LNCaP clone FGC (cell line): ENCODE data around the gene PRKAG1.

ENCODE experiments used
- DNase-seq: peaks from one replicate; pipeline ENCODE4 v3.0.0-alpha.2; 2011; ENCODE audit warnings: low read depth
- H3K4me3 ChIP-seq: 2 replicates; pipeline ENCODE4 v1.5.1; 2011; ENCODE audit warnings: mild to moderate bottlenecking, low read depth, low read length, control low read depth
- TF ChIP-seq, protein P1 (sequence below): IDR thresholded peaks from 2 replicates; pipeline ENCODE4 v1.5.1; 2012; ENCODE audit warnings: mild to moderate bottlenecking; ENCODE audit not compliant: control insufficient read depth, insufficient read depth; ENCODE audit errors: extremely low read depth

PRKAG1 gene

GRCh38 chr12:48969833-48970701 lies 48.5 kb downstream of the PRKAG1 start:
- no peak for DNase-seq
- no peak overlapping the region for H3K4me3 ChIP-seq

DNA sequence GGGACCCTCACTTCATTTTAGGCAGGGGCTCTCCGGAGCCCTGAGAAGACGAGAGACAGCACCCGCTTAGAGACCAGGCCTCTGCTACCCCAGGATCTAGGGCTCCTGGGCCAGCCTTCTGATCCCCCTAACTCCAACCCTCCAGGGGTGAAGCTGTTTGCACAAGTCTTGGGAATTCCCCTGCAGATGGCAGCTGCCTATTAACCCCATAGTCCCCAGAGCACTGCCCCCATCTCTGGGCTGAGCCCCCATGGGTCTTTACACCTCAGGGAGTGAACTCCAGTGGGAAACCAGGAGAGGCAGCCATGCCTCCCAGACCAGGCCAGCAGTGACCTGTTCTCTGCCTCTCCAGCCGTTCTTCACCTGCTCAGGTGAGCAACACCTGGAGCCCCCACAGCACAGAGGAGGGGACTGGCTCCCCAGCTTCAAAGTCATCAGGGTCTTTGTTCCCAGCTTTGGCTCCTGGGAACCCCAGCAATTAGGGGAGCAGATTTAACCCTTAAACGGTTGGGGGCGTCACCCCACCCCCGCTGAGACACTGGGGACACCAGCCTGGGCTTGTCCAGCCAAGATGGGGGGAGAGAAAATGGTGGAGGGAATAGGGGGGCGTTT lies 49.3 kb downstream of the PRKAG1 start:
- TF ChIP-seq, protein P1, sequence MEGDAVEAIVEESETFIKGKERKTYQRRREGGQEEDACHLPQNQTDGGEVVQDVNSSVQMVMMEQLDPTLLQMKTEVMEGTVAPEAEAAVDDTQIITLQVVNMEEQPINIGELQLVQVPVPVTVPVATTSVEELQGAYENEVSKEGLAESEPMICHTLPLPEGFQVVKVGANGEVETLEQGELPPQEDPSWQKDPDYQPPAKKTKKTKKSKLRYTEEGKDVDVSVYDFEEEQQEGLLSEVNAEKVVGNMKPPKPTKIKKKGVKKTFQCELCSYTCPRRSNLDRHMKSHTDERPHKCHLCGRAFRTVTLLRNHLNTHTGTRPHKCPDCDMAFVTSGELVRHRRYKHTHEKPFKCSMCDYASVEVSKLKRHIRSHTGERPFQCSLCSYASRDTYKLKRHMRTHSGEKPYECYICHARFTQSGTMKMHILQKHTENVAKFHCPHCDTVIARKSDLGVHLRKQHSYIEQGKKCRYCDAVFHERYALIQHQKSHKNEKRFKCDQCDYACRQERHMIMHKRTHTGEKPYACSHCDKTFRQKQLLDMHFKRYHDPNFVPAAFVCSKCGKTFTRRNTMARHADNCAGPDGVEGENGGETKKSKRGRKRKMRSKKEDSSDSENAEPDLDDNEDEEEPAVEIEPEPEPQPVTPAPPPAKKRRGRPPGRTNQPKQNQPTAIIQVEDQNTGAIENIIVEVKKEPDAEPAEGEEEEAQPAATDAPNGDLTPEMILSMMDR: no peak
- no peak for DNase-seq
- H3K4me3 ChIP-seq: no peak overlapping the region

More at GRCh38 chr12:48969833-48970701, 48.5 kb downstream of the PRKAG1 start:
- TF ChIP-seq, protein P1: no peak

DNA sequence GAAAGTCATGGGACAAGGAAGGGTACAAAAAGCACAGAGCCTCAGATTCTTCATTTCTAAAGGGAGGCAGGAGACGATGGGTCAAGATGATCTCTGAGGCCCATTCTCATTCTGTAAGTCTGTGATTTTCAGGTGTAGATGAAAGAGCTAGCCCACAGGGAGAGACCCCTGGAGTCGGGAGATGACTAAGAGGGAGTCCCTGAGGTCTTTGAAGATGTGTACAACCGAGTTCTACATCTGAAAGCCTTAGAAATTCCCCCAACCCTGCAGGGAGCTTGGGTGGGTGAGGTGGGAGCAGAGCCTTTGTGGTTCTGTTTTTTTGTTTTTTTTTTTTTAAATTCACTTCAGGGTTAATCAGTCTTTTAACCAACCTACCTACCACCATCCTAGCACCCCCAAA lies 50.1 kb downstream of the PRKAG1 start:
- DNase-seq: no peak
- TF ChIP-seq, protein P1: no peak
- no peak overlapping the region for H3K4me3 ChIP-seq

GRCh38 chr12:48967991-48968390 lies 50.6 kb downstream of the PRKAG1 start:
- DNase-seq: no peak
- TF ChIP-seq, protein P1: no peak
- no peak overlapping the region for H3K4me3 ChIP-seq

DNA sequence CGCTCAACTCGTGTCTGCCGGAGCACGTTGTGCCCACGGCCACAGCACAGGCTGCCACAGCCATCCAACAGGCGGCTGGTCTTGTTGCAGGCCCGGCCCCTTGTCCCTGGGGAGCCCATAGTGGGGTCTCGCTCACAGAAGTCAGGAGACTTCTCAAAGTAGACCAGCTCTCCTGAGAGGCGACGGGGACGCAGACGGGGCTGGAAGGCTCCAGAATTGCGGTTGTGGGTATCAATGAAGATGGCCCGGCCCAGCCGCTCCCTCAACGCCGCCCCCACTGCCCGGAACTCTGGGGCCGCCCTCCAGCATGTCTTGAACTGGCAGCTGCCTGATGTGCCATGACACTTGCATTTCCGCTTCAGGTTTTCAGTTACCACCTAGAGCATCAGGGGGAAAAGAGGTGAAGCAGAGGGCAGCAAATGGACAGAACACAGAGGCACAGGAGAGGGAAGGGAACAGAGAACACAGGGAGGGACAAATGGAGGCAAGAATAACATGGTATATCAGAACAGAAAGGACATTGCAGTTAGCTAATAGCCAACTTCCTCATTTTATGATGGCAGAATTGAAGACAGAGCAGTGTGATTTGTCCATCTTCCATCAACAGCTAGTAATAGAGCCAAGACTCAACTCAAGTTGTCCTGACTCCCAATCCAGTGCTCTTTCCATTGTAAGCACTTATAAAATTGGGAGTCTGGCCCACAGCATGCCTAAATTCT lies 52.2 kb downstream of the PRKAG1 start:
- no peak overlapping the region for H3K4me3 ChIP-seq
- no peak for DNase-seq
- TF ChIP-seq, protein P1: no peak

GRCh38 chr12:48965298-48965838 lies 53.2 kb downstream of the PRKAG1 start:
- no peak for DNase-seq
- TF ChIP-seq, protein P1: no peak
- no peak overlapping the region for H3K4me3 ChIP-seq
